Ishikawa (cell line): ENCODE data around the gene NAP1L3.

Experiments used
- CEBPB ChIP-seq: IDR thresholded peaks from 2 replicates; pipeline ENCODE4 v1.6.1; 2012
- CREB1 ChIP-seq: IDR thresholded peaks from 2 replicates; pipeline ENCODE4 v1.6.1; 2012; ENCODE audit warnings: low read depth
- EP300 ChIP-seq: IDR thresholded peaks from 2 replicates; pipeline ENCODE4 v1.6.1; 2012; ENCODE audit warnings: borderline replicate concordance
- FOXM1 ChIP-seq: IDR thresholded peaks from 2 replicates; pipeline ENCODE4 v1.6.1; 2012; ENCODE audit warnings: low read depth, borderline replicate concordance
- NFIC ChIP-seq: IDR thresholded peaks from 2 replicates; pipeline ENCODE4 v1.6.1; 2012
- RAD21 ChIP-seq: IDR thresholded peaks from 2 replicates; pipeline ENCODE4 v1.6.1; 2012; ENCODE audit warnings: low read depth
- REST ChIP-seq: IDR thresholded peaks from 2 replicates; pipeline ENCODE4 v1.6.1; 2012; ENCODE audit warnings: low read depth, mild to moderate bottlenecking
- TAF1 ChIP-seq: IDR thresholded peaks from 2 replicates; pipeline ENCODE4 v1.6.1; 2012; ENCODE audit warnings: low read depth, mild to moderate bottlenecking
- TCF12 ChIP-seq: IDR thresholded peaks from 2 replicates; pipeline ENCODE4 v1.6.1; 2012; ENCODE audit warnings: low read depth
- TEAD4 ChIP-seq: IDR thresholded peaks from 2 replicates; pipeline ENCODE4 v1.6.1; 2012
- YY1 ChIP-seq: IDR thresholded peaks from 2 replicates; pipeline ENCODE4 v1.6.1; 2012; ENCODE audit warnings: low read depth
- ZBTB7A ChIP-seq: IDR thresholded peaks from 2 replicates; pipeline ENCODE4 v1.6.1; 2012; ENCODE audit warnings: low read depth
- TF ChIP-seq, protein P1 (sequence below): IDR thresholded peaks from 2 replicates; pipeline ENCODE4 v1.6.1; 2012

Gene NAP1L3

DNA sequence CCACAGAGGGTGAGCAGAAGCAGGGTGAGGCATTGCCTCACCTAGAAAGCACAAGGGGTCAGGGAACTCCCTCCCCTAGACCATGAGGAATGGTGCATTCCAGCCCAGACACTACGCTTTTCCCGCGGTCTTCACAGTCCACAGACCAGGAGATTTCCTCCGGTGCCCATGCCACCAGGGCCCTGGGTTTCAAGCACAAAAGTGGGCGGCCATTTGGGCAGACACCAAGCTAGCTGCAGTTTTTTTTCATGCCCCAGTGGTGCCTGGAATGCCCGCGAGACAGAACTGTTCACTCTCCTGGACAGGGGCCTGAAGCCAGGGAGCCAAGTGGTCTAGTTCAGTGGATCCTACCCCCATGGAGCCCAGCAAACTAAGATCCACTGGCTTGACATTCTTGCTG is 12.8 kb downstream of the NAP1L3 start:
- TF ChIP-seq REST = no peak
- no peak for TF ChIP-seq TEAD4

DNA sequence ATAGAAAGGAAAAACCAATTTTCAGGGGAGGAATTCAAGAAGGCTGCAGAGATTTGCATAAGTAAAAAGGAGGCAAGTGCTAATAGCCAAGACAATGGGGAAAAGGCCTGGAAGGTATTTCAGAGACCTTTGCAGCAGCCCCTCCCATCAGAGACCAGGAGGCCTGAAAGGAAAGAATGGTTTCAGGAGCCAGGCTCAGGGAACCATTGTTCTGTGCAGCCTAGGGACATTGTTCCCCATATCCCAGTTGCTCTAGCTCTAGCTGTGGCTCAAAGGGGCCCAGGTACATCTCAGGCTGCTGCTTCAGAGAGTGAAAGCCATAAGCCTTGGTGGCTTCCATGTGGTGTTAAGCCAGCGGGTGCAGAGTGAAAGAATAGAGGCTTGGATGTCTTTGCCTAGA is 24.0 kb downstream of the NAP1L3 start:
- no peak for TF ChIP-seq FOXM1
- TF ChIP-seq, protein P1, sequence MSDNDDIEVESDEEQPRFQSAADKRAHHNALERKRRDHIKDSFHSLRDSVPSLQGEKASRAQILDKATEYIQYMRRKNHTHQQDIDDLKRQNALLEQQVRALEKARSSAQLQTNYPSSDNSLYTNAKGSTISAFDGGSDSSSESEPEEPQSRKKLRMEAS = no peak
- no peak for TF ChIP-seq EP300
- no peak for TF ChIP-seq CREB1
- TF ChIP-seq NFIC = no peak
- no peak for TF ChIP-seq TCF12
- TF ChIP-seq REST = no peak

GRCh38 chrX:93637591-93637990 is 35.8 kb downstream of the NAP1L3 start:
- no peak for TF ChIP-seq TAF1
- no peak for TF ChIP-seq FOXM1
- TF ChIP-seq EP300 = no peak
- TF ChIP-seq CREB1 = no peak
- TF ChIP-seq TCF12 = no peak
- TF ChIP-seq NFIC = no peak
- TF ChIP-seq YY1 = no peak
- no peak for TF ChIP-seq CEBPB
- TF ChIP-seq REST = no peak
- no peak for TF ChIP-seq ZBTB7A
- TF ChIP-seq TEAD4 = no peak
- TF ChIP-seq RAD21 = no peak
- TF ChIP-seq, protein P1 = no peak
